Omental fat pad (tissue), 4 donors: ENCODE measurements around the gene ZNF879. TPM values are rescaled to one million over a fixed set of nuclear protein-coding genes. Genes with fewer than 3 reads are reported as not detected.

ENCODE experiments used
- ATAC-seq: fragments of 150-250 bp; one replicate; pipeline ENCODE4 v1.9.1; 2016; ENCODE audit warnings: mild to moderate bottlenecking, moderate library complexity; ENCODE audit not compliant: low FRiP score
- DNase-seq: peaks from one replicate; pipeline ENCODE4 v3.0.0-alpha.2; 2019; ENCODE audit warnings: low spot score
- total RNA-seq, 4 donors: library from RNA; depleted of rRNA; stranded (reverse); fragments of >200 nt; gene quantifications; one replicate each; pipeline ENCODE4 v1.1.0, GENCODE V29; 2016
- TF ChIP-seq, protein P1 (sequence below), 3 donors: fragments of 450-650 bp; IDR thresholded peaks; one replicate each; pipeline ENCODE4 v1.5.1; 2016 to 2017; ENCODE audit warnings: antibody characterized with exemption in 3 of 3, mild to moderate bottlenecking in 3 of 3, moderate library complexity in 2 of 3

Gene ZNF879
- total RNA-seq, 4 donors from 2014 or later, result 3.0 to 10.2 (median 3.3) TPM

GRCh38 chr5:179008667-179009066 lies 14.9 kb upstream of the ZNF879 start:
- TF ChIP-seq, protein P1, sequence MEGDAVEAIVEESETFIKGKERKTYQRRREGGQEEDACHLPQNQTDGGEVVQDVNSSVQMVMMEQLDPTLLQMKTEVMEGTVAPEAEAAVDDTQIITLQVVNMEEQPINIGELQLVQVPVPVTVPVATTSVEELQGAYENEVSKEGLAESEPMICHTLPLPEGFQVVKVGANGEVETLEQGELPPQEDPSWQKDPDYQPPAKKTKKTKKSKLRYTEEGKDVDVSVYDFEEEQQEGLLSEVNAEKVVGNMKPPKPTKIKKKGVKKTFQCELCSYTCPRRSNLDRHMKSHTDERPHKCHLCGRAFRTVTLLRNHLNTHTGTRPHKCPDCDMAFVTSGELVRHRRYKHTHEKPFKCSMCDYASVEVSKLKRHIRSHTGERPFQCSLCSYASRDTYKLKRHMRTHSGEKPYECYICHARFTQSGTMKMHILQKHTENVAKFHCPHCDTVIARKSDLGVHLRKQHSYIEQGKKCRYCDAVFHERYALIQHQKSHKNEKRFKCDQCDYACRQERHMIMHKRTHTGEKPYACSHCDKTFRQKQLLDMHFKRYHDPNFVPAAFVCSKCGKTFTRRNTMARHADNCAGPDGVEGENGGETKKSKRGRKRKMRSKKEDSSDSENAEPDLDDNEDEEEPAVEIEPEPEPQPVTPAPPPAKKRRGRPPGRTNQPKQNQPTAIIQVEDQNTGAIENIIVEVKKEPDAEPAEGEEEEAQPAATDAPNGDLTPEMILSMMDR (IDR thresholded peaks at IDR 0.05), result no peak
- ATAC-seq, result no peak
- no peak for DNase-seq

- ATAC-seq, result no peak
- TF ChIP-seq, protein P1 (IDR thresholded peaks at IDR 0.05), result no peak
- no peak for DNase-seq
Observed at GRCh38 chr5:179033004-179033580, 9.5 kb downstream of the ZNF879 start.

- ATAC-seq, result no peak
- TF ChIP-seq, protein P1 (IDR thresholded peaks at IDR 0.05), result no peak
- no peak for DNase-seq
Observed at GRCh38 chr5:179044765-179045164, 21.2 kb downstream of the ZNF879 start.

- ATAC-seq (no peak), DNase-seq (no peak)
- TF ChIP-seq, protein P1 (IDR thresholded peaks at IDR 0.05), result no peak
Observed at GRCh38 chr5:179051784-179052183, 28.2 kb downstream of the ZNF879 start.

- ATAC-seq, result no peak
- TF ChIP-seq, protein P1 (IDR thresholded peaks at IDR 0.05), result no peak
- DNase-seq, result no peak
Observed at GRCh38 chr5:179054036-179054785, 30.6 kb downstream of the ZNF879 start.

DNA sequence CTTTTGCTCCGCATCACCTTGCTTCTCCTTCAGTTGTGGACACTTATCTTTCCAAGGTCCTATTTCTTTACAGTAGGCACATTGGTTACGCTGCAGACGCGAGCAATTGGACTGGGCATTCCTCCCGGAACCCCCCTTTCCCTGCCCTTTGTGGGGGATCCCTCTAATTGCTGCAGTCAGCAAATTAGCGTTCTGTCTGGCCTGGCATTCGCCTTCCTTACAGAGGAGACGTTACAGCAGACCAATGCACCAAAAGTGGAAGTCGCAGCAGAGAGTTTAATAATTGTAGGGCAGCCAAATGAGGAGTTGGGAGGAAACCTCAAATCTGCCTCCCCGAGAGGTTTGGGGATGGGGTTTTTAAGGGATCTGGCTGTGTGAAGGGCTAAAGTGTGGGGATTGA lies 31.3 kb downstream of the ZNF879 start:
- DNase-seq (no peak), ATAC-seq (no peak)
- TF ChIP-seq, protein P1 (IDR thresholded peaks at IDR 0.05), result no peak

GRCh38 chr5:179055436-179055835 lies 31.8 kb downstream of the ZNF879 start:
- TF ChIP-seq, protein P1 (IDR thresholded peaks at IDR 0.05), result no peak
- DNase-seq (no peak), ATAC-seq (no peak)
